Activated gamma-delta T cell treated with Interleukin-2 at 50 U/mL for 16 hours (primary cell): ENCODE results near the gene MRM3.
"Not testable (repeated sequence)": the region's sequence is repeated elsewhere in the genome, so short reads cannot be mapped to it uniquely, and the experiment has no call there.

Source experiments
- DNase-seq: peaks from one replicate; pipeline ENCODE4 v3.0.0-alpha.2; 2020

Gene MRM3

DNA sequence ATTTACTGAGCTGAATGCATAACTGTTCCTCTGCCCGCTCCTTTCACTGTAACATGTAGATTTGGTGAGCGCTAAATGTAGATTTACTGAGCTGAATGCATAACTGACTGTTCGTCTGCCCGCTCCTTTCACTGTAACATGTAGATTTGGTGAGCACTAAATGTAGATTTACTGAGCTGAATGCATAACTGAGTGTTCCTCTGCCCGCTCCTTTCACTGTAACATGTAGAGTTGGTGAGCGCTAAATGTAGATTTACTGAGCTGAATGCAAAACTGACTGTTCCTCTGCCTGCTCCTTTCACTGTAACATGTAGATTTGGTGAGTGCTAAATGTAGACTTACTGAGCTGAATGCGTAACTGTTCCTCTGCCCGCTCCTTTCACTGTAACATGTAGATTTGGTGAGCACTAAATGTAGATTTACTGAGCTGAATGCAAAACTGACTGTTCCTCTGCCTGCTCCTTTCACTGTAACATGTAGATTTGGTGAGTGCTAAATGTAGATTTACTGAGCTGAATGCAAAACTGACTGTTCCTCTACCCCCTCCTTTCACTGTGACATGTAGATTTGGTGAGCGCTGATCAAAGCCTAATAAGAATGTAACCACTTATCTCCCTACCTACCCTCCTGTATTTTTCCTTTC is 26.7 kb upstream of the MRM3 start:
- DNase-seq, result not testable (repeated sequence)

DNA sequence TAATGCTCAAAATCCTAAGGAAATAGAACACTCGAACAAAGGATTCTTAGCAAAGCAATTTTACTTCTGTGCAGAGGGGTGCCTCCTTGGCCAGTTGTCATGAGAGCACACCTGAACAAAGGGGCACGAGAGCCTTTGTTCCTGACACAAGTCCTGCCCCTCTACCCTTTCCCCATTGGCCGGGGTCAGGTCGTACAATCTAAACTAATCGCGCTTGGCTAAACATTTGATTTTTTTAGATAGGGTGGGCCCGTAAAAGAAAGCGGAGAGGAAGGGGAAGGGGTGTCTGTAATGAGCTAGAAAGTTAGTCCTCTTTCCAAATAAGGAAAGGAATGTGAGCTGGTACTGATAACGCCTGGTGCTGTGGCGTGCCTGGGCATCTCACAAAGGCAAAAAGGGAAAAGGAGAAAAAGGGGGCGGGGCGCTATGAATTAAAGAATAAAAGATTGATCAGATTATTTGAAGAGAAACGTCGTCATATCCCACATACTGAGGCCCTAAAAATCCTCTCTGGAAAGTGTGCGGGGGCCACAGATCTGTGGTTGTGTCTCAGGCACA is 26.1 kb upstream of the MRM3 start:
- DNase-seq, result not testable (repeated sequence)

DNA sequence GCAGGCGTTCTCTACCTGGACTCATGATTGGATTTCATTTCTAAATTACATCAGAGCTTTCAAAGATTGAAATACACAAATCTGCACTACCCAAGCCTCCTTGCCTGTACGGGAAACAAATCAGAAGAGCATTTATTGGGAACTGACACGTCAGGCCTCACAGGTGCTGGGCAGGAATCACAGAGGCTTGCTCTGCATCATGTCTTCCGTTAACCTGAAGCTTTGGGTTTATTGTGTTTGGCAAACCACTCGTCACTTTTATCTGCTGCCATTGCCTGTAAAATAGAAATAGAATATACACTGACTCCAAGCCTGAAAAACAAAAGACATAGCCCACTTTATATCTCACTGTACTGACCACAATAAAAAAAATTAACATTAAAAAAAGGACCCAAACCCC is 22.2 kb upstream of the MRM3 start:
- DNase-seq, result no peak

DNA sequence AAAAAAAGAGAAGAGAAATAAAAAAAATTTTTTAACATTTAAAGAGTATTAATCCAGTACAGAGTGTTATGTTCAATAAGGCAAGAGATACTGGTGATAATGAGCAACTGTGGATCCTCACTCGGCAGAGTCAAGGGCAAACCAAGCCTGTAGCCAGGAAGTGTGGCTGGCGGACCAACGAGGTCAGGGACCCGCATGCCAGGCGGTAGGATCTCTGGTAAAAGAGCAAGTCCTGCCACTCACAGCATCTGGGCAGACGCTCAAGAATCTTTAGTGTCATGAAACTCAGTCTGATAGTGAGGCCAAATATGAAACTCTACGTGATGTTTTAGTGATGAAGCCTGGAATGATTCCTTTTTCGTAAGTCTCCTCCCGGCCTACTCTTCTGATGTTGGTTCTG is 21.8 kb upstream of the MRM3 start:
- no peak for DNase-seq

DNA sequence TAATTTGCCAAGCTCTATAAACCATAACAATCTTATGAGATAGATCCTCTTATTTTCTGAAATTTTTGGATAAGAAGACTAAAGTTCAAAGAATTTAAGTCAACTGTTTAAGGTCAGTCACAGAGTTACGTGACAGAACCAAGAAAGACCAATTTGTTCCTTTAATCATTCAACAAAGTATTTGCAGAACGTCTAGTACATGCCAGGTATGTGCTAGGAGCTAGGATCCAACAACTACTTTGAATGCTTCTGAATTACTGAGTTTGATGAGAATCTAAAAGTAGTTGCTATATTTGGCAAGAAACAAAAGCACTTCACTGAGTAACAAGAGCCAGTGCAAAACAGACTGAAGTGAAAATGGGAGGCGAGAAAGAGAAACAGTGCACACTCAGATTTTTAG is 15.1 kb upstream of the MRM3 start:
- DNase-seq, result no peak

GRCh38 chr17:773016-773415 is 9.1 kb upstream of the MRM3 start:
- DNase-seq, result no peak

DNA sequence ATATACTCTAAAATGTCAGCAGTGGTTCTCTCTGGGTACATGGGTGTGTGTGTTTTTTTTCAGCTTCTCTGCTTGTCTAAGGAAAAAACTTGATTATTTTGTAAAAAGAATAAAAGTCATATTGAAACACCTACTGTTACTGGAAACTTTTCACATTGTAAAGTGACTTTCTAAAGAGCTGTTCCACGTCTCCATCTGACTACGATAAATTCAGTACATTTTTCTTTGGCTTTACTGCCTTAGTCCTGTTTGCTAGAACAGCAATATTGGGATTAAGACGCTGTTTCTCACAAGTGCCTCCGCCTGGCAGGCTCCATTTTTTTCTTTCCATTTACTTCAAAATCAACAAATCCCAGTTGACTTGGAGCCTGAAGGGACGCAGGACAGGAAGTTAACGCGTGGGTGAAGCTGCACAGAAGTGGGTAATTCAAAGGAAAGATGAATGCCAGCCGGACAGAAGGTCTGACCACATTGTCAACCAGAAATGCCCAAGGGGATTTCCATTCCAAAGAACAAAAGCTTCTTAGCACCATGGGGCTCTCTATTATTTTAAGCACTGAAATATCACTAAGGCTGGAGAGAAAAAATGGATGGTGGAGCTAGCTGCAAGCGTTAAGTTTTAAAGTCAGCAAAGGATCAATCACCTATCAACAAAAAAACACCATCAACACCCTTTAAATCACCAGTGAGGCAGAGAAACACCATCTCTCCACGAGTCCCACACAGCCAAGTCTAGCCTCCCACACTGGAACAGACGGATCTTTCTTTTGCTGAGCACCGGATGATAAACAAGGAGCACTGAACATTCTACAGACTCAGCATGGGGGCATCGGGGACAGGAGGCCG is 8.5 kb upstream of the MRM3 start:
- DNase-seq, result no peak

GRCh38 chr17:774313-774584 is 7.9 kb upstream of the MRM3 start:
- DNase-seq, result no peak

- no peak for DNase-seq
Measured at GRCh38 chr17:778096-778495, 4.1 kb upstream of the MRM3 start.

DNA sequence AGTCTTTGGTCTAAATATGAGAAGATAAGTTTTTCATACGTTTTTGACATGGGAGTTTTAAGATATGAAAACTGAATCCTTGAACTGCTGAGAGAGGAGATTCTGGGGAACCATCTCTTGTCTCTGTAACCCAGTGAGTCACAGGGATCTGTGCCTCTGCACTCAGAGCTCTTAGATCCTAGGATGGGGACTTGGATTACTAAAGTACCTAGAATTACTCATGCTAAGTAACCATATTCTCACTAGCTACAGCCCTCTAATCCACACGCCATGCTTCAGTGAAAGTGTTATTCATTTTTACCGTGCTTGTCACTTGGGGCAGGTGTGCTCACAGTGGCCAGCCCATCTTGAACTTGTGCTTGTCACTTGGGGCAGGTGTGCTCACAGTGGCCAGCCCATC is 2.0 kb downstream of the MRM3 start:
- no peak for DNase-seq

- not testable (repeated sequence) for DNase-seq
Measured at GRCh38 chr17:785901-786300, 3.7 kb downstream of the MRM3 start.

GRCh38 chr17:787641-788221 is 5.6 kb downstream of the MRM3 start:
- no peak for DNase-seq

GRCh38 chr17:788551-788950 is 6.4 kb downstream of the MRM3 start:
- DNase-seq, result no peak

- DNase-seq, result no peak
Measured at GRCh38 chr17:789160-789840, 7.1 kb downstream of the MRM3 start.

GRCh38 chr17:789931-790873 is 8.0 kb downstream of the MRM3 start:
- DNase-seq, result not testable (repeated sequence)

DNA sequence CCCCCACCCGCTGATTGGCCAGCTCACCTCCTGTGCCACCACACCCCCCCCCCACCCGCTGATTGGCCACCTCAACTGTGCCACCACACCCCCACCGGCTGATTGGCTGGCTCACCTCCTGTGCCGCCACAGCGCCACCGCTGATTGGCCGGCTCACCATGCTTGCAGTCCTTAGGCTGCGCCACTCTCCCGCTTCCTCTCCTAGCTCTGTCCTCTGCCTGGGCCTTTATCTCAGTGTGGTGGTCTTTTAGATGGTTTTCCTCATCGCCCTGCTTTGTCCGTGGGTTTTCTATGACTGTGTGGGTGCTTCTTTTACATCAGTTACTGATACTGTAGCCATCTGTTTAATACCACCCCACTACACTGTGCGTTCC is 8.7 kb downstream of the MRM3 start:
- not testable (repeated sequence) for DNase-seq

- no peak for DNase-seq
Measured at GRCh38 chr17:791829-792228, 9.7 kb downstream of the MRM3 start.

DNA sequence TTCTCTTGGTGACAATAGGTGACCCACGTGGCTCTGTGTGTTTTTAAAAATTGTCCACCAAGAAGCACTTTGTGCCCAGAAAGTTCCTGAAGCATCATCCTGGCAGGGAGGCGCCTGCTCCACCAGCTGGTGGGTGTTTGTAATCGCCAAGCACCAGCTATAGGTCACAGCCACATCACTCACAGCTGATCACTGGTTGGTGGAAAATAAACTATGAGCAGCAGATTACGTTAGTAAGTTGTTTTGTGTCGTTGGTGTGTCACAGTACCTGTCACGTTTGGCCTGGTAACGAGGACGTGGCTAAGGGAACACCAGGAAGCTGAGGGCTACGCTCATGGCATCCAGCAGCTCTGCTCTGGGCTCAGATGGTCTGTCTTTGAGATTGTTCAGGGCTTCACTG is 10.1 kb downstream of the MRM3 start:
- no peak for DNase-seq

GRCh38 chr17:794876-795275 is 12.7 kb downstream of the MRM3 start:
- DNase-seq, result peak; percentile 12

- DNase-seq, result no peak
Measured at GRCh38 chr17:795276-795675, 13.1 kb downstream of the MRM3 start.

- no peak for DNase-seq
Measured at GRCh38 chr17:795721-796120, 13.6 kb downstream of the MRM3 start.

GRCh38 chr17:796609-797008 is 14.5 kb downstream of the MRM3 start:
- no peak for DNase-seq
